Keratinocyte (primary cell): ENCODE results near the gene TNFRSF14. TPM values are rescaled to one million over a fixed set of nuclear protein-coding genes. Genes with fewer than 3 reads are reported as not detected.
"Not testable (repeated sequence)": the region's sequence is repeated elsewhere in the genome, so short reads cannot be mapped to it uniquely, and the experiment has no call there.

Experiments
- DNase-seq: peaks from one replicate; pipeline ENCODE4 v3.0.0-alpha.2; 2011; ENCODE audit warnings: low read depth, missing footprints, low spot score
- FAIRE-seq: peaks from 2 replicates; lab custom pipeline; 2011; peaks lifted over from hg19 to GRCh38; lab: Jason Lieb, UNC
- H2AFZ ChIP-seq: 2 replicates; pipeline ENCODE4 v1.6.0; 2012; ENCODE audit warnings: low read length, control low read depth, inconsistent platforms; ENCODE audit not compliant: control insufficient read depth
- H3K27ac ChIP-seq: 2 replicates; pipeline ENCODE4 v1.5.1; 2011; ENCODE audit warnings: low read length; ENCODE audit not compliant: control insufficient read depth, insufficient read depth
- H3K27me3 ChIP-seq: 3 replicates; pipeline ENCODE4 v1.6.0; 2011; ENCODE audit warnings: low read length; ENCODE audit not compliant: control insufficient read depth, insufficient read depth; ENCODE audit errors: extremely low read depth
- H3K36me3 ChIP-seq, 2 experiments: 2 replicates in 1 of 2; 3 replicates in 1 of 2; pipeline ENCODE4 v1.5.1; 2011; ENCODE audit warnings: low read length in 2 of 2, mild to moderate bottlenecking in 1 of 2; ENCODE audit not compliant: control insufficient read depth in 2 of 2, insufficient read depth in 2 of 2; ENCODE audit errors: extremely low read depth in 1 of 2
- H3K4me1 ChIP-seq: 3 replicates; pipeline ENCODE4 v1.5.1; 2011; ENCODE audit warnings: low read length; ENCODE audit not compliant: control insufficient read depth, insufficient read depth; ENCODE audit errors: extremely low read depth
- H3K4me2 ChIP-seq: 3 replicates; pipeline ENCODE4 v1.6.0; 2011; ENCODE audit warnings: low read depth, low read length; ENCODE audit not compliant: control insufficient read depth, insufficient read depth; ENCODE audit errors: extremely low read depth
- H3K4me3 ChIP-seq, 3 experiments: fragments of 200-600 bp in 1 of 3; sonication (generic) in 1 of 3; 2 replicates in 2 of 3; 3 replicates in 1 of 3; pipeline ENCODE4 v1.5.1; 2011 to 2016; ENCODE audit warnings: low read length in 3 of 3, mild to moderate bottlenecking in 3 of 3, control low read depth in 2 of 3, inconsistent platforms in 1 of 3, low read depth in 1 of 3, mixed read lengths in 1 of 3, mixed run types in 1 of 3, moderate library complexity in 1 of 3; ENCODE audit not compliant: control insufficient read depth in 2 of 3, insufficient read depth in 2 of 3; ENCODE audit errors: extremely low read depth in 1 of 3
- H3K79me2 ChIP-seq: 2 replicates; pipeline ENCODE4 v1.6.0; 2012; ENCODE audit warnings: low read length; ENCODE audit not compliant: control insufficient read depth, insufficient read depth
- H3K9ac ChIP-seq: 3 replicates; pipeline ENCODE4 v1.6.0; 2011; ENCODE audit warnings: low read length; ENCODE audit not compliant: control insufficient read depth, insufficient read depth; ENCODE audit errors: extremely low read depth
- H3K9me1 ChIP-seq: 3 replicates; pipeline ENCODE4 v1.6.0; 2011; ENCODE audit warnings: low read length; ENCODE audit not compliant: control insufficient read depth, insufficient read depth; ENCODE audit errors: extremely low read depth
- H3K9me3 ChIP-seq: 2 replicates; pipeline ENCODE4 v1.5.1; 2012; ENCODE audit warnings: low read depth, low read length; ENCODE audit not compliant: control insufficient read depth
- H4K20me1 ChIP-seq: 3 replicates; pipeline ENCODE4 v1.6.0; 2011; ENCODE audit warnings: low read length; ENCODE audit not compliant: control insufficient read depth, insufficient read depth; ENCODE audit errors: extremely low read depth
- CTCF ChIP-seq, 3 experiments: IDR thresholded peaks in 1 of 3; conservative IDR thresholded peaks in 1 of 3; optimal IDR thresholded peaks in 1 of 3; 2 replicates in 2 of 3; 3 replicates in 1 of 3; pipeline versions ENCODE3 to v1.5.1; 2011; ENCODE audit warnings: low read length in 3 of 3, mild to moderate bottlenecking in 3 of 3, moderate library complexity in 2 of 3, control low read depth in 1 of 3, inconsistent platforms in 1 of 3; ENCODE audit not compliant: insufficient read depth in 2 of 3; ENCODE audit errors: extremely low read depth in 1 of 3
- EZH2 ChIP-seq: IDR thresholded peaks from one replicate; pipeline ENCODE4 v1.6.1; 2012; ENCODE audit warnings: inconsistent platforms, mild to moderate bottlenecking, low read length, moderate library complexity
- dilution Hi-C: fragments of 300-500 bp; cut with MboI; formaldehyde crosslinking; loops from one replicate; pipeline ENCODE4 v1.7.0; 2020; ENCODE audit warnings: low sequenced_read_pairs; ENCODE audit not compliant: extremely low pct_ligation_motif_present
- polyA plus RNA-seq, 5 experiments: library from polyadenylated mRNA; depleted of rRNA in 3 of 5; stranded (reverse) in 3 of 5; stranded (forward) in 1 of 5; unstranded in 1 of 5; fragments of >200 nt; gene quantifications; 1 replicate in 1 of 5; 2 replicates in 3 of 5; 3 replicates in 1 of 5; pipeline versions ENCODE4 v1.2.1 to v1.2.3, GENCODE V29; 2011 to 2012; ENCODE audit warnings: missing spikeins in 2 of 5, low read depth in 1 of 5, low replicate concordance in 1 of 5

Gene TNFRSF14
- polyA plus RNA-seq, 1 donor (not counting 4 experiments of a cell fraction or from before 2014, with no cell fraction given) = 5.2 TPM

GRCh38 chr1:2548068-2548589 is 8.0 kb upstream of the TNFRSF14 start:
- peak overlapping the region; percentile 14 for H3K27ac ChIP-seq
- H3K27me3 ChIP-seq = no peaks in the 10 kb centered on the region
- peak overlapping the region in 1 of 3 experiments; percentile 68 for H3K4me3 ChIP-seq
- no peaks in the 10 kb centered on the region for H4K20me1 ChIP-seq
- TF ChIP-seq EZH2 (no peak), CTCF (optimal IDR thresholded peaks at IDR 0.05 in 1 of 3, IDR thresholded peaks at IDR 0.05 in 1 of 3, conservative IDR thresholded peaks at IDR 0.05 in 1 of 3; ENCODE audit: extremely low read depth in 1 of 3, insufficient read depth in 2 of 3, low read length in 3 of 3) (peak; percentile 87 to 97 (median 96))
- H3K36me3 ChIP-seq = no peaks in the 10 kb centered on the region
- no peaks in the 10 kb centered on the region for H3K9me3 ChIP-seq
- H3K4me2 ChIP-seq = peak overlapping the region; percentile 82
- dilution Hi-C loops = no loop called here
- no peak overlapping the region for H2AFZ ChIP-seq
- no peak for DNase-seq
- peak; percentile 55 for FAIRE-seq
- peaks cover 35% of the 10 kb centered on the region for H3K4me1 ChIP-seq
- H3K9me1 ChIP-seq = no peaks in the 10 kb centered on the region
- H3K9ac ChIP-seq = peak overlapping the region; percentile 47
- H3K79me2 ChIP-seq = no peaks in the 10 kb centered on the region

DNA sequence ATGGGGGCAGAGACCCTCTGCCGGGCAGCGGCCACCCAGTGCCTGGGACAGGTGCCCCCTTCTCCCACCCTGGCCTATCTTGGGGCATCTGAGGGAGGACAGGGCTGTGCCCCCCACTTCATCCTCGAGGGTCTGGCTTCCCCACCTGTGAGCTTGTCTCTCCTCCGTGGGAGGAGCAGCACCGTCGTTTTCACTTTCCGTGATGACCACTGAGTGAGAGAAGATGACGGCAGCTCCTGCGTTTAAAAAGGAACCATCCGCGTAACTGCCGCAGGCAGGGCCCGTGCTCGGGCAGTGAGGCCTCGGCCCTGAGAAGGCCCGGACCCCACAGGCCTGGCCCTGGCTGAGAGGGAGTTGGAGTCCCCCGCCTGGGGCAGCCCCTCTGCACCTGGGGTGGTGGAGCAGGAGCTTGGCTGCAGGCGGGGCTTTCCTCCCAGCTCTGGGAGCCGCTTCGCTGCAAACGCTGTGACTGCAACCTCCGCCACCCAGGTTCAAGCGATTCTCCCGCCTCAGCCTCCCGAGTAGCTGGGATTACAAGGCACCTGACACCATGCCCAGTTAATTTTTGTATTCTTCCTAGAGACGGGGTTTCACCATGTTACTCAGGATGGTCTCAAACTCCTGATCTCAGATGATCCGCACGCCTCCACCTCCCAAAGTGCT is 6.7 kb upstream of the TNFRSF14 start:
- H4K20me1 ChIP-seq, H3K79me2 ChIP-seq, H3K4me3 ChIP-seq, H2AFZ ChIP-seq, H3K9me1 ChIP-seq, H3K9ac ChIP-seq, H3K9me3 ChIP-seq, dilution Hi-C loops, H3K27me3 ChIP-seq, H3K4me2 ChIP-seq, FAIRE-seq, H3K36me3 ChIP-seq, DNase-seq, H3K27ac ChIP-seq: not testable (repeated sequence)
- H3K4me1 ChIP-seq = peaks cover 30% of the 10 kb centered on the region

- dilution Hi-C loops, H4K20me1 ChIP-seq, H3K36me3 ChIP-seq, H3K27ac ChIP-seq, H3K79me2 ChIP-seq, DNase-seq, H3K4me3 ChIP-seq, H3K9ac ChIP-seq, H3K9me1 ChIP-seq, H3K9me3 ChIP-seq, H3K4me2 ChIP-seq, H3K27me3 ChIP-seq, FAIRE-seq, H2AFZ ChIP-seq: not testable (repeated sequence)
- H3K4me1 ChIP-seq = peaks cover 28% of the 10 kb centered on the region
These were observed 5.8 kb upstream of the TNFRSF14 start for GRCh38 chr1:2550309-2550861.

DNA sequence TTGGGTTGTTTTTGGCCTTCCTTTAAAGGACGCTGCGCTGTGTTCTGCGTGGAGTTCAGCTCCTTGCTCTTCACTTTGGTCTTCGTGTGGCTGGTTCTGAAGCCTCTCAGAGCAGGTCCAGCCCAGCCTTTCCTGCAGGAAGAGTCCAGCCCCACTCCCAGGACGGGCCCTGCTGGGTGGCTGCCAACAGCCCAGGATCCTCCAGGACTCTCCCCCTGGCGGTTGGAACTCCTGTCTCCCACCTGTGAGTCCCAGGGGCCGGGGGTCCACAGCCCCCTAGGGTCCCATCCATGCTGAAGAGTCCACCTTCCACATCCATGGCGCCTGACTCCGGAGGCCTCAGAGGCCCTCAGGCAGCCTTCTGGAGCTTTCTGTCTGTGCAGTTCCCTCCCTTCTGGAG is 4.6 kb upstream of the TNFRSF14 start:
- H3K4me1 ChIP-seq = peaks cover 34% of the 10 kb centered on the region

More for the DNA sequence above, 4.6 kb upstream of the TNFRSF14 start:
- H3K4me2 ChIP-seq, H3K79me2 ChIP-seq, H3K27ac ChIP-seq, H3K9ac ChIP-seq, H2AFZ ChIP-seq, H3K36me3 ChIP-seq, H4K20me1 ChIP-seq, dilution Hi-C loops, DNase-seq, H3K27me3 ChIP-seq, FAIRE-seq, H3K9me1 ChIP-seq, H3K4me3 ChIP-seq, H3K9me3 ChIP-seq: not testable (repeated sequence)
